TTC549 (cell line): Measurements from ENCODE around the gene GPRC6A.

Experiments
- FAIRE-seq: peaks from 2 replicates; lab custom pipeline; 2012; peaks lifted over from hg19 to GRCh38; lab: Jason Lieb, UNC

Gene GPRC6A

GRCh38 chr6:116783852-116784251, 45.0 kb downstream of the GPRC6A start:
- FAIRE-seq, result no peak

- FAIRE-seq, result peak; percentile 94
These were observed 49.2 kb downstream of the GPRC6A start for GRCh38 chr6:116779573-116780164.

GRCh38 chr6:116773886-116774285, 55.0 kb downstream of the GPRC6A start:
- FAIRE-seq, result no peak

- FAIRE-seq, result no peak
These were observed 56.4 kb downstream of the GPRC6A start for GRCh38 chr6:116772450-116772849.

GRCh38 chr6:116767715-116768114, 61.2 kb downstream of the GPRC6A start:
- no peak for FAIRE-seq

GRCh38 chr6:116766506-116767176, 62.2 kb downstream of the GPRC6A start:
- no peak for FAIRE-seq

- no peak for FAIRE-seq
These were observed 63.7 kb downstream of the GPRC6A start, which contains the start of gene FAM162B for GRCh38 chr6:116764961-116765841. FAM162B (minus strand) TSS chr6:116765719; CDS start chr6:116765576, 143 bp downstream.

- FAIRE-seq, result no peak
These were observed 64.3 kb downstream of the GPRC6A start for GRCh38 chr6:116764629-116764960.

- FAIRE-seq, result no peak
These were observed 64.8 kb downstream of the GPRC6A start for GRCh38 chr6:116763906-116764628.

- no peak for FAIRE-seq
These were observed 65.8 kb downstream of the GPRC6A start for GRCh38 chr6:116763048-116763447.

- no peak for FAIRE-seq
These were observed 66.6 kb downstream of the GPRC6A start for GRCh38 chr6:116762235-116762634.

- FAIRE-seq, result no peak
These were observed 67.1 kb downstream of the GPRC6A start for GRCh38 chr6:116761779-116762178.

GRCh38 chr6:116745176-116745575, 83.7 kb downstream of the GPRC6A start:
- FAIRE-seq, result no peak
